ENCODE measurements around the gene AKNAD1.

DNA sequence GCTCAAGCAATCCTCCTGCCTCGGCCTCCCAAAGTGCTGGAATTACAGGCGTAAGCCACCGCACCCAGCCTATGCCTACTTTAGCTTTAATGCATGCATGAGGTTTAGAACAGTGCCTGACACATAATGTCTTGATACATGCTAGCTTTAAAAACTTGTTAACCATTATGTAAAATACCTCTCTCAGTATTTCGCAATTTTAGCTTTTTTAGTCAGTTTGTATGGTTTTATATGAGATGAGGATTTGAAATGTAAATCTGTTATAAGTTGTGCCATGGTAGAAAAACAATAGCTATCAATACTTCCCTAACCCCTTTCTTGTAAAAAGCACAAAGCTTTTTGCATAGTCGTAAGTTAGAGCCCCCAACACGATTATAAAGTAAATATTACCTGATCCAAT lies 4.7 kb upstream of the AKNAD1 start:
- TF ChIP-seq POLR2A (IDR thresholded peaks at IDR 0.05; ENCODE audit: low read length) (no peak), GATA1 (IDR thresholded peaks at IDR 0.05; ENCODE audit: low read depth, low read length) (no peak)
